Esophagus (tissue), 2 donors: ENCODE measurements around the gene MAPK4. TPM values are rescaled to one million over a fixed set of nuclear protein-coding genes. Genes with fewer than 3 reads are reported as not detected.
A peak's percentile ranks its signal among the peaks of the same experiment; 100 is the strongest.

Source experiments
- H3K27ac ChIP-seq, 2 donors: one replicate each; pipeline ENCODE4 v1.5.1; 2013; ENCODE audit warnings: low read depth in 2 of 2, mild to moderate bottlenecking in 2 of 2, inconsistent platforms in 1 of 2, low read length in 1 of 2, moderate library complexity in 1 of 2
- H3K27me3 ChIP-seq, 2 donors: one replicate each; pipeline ENCODE4 v1.6.1; 2013; ENCODE audit warnings: low read length in 2 of 2, control low read depth in 1 of 2, mild to moderate bottlenecking in 1 of 2; ENCODE audit not compliant: insufficient read depth in 2 of 2, control insufficient read depth in 1 of 2
- H3K36me3 ChIP-seq, 2 donors: one replicate each; pipeline ENCODE4 v1.6.1; 2013; ENCODE audit warnings: low read length in 1 of 2; ENCODE audit not compliant: control insufficient read depth in 2 of 2, insufficient read depth in 2 of 2
- H3K4me1 ChIP-seq, 2 donors: one replicate each; pipeline ENCODE4 v1.6.1; 2013; ENCODE audit warnings: low read length in 1 of 2; ENCODE audit not compliant: control insufficient read depth in 2 of 2, insufficient read depth in 2 of 2
- H3K4me3 ChIP-seq, 2 donors: one replicate each; pipeline ENCODE4 v1.5.1; 2013; ENCODE audit warnings: low read length in 2 of 2, mild to moderate bottlenecking in 2 of 2, low read depth in 1 of 2, moderate library complexity in 1 of 2
- H3K9me3 ChIP-seq, 2 donors: one replicate each; pipeline ENCODE4 v1.6.1; 2013; ENCODE audit warnings: mild to moderate bottlenecking in 2 of 2, low read depth in 1 of 2, low read length in 1 of 2, moderate library complexity in 1 of 2; ENCODE audit not compliant: control insufficient read depth in 2 of 2, insufficient read depth in 1 of 2
- WGBS, 2 donors: extraction: QIAGEN DNeasy Blood & Tissue Kit; methylation state at CpG; one replicate each; pipeline ENCODE4 v1.1.7; 2013; 5-methylcytosine and 5-hydroxymethylcytosine counted together
- polyA plus RNA-seq, 2 donors: library from polyadenylated mRNA; stranded (reverse); fragments of 200-250 nt; gene quantifications; one replicate each; pipeline ENCODE4 v1.2.3, GENCODE V29; 2013
- donor health status: healthy with polysubstance abuse.
- donor health status: Bipolar disorder and iron deficiency.

Gene MAPK4
- polyA plus RNA-seq, 2 donors: 0.16 to 0.65 TPM

- H3K36me3 ChIP-seq: no peaks in the 10 kb centered on the region
- no peaks in the 10 kb centered on the region for H3K9me3 ChIP-seq
- 49 to 53% methylated on average over 17 of the region's 17 CpGs for WGBS, 2 donors
- peaks cover 0 to 2% of the 10 kb centered on the region in 2 donors for H3K4me1 ChIP-seq
- H3K27me3 ChIP-seq: no peaks in the 10 kb centered on the region
- H3K27ac ChIP-seq: peak overlapping the region; percentile 72 to 82
- no peak overlapping the region for H3K4me3 ChIP-seq
Observed at GRCh38 chr18:50654658-50655550, 95.0 kb downstream of the MAPK4 start.

DNA sequence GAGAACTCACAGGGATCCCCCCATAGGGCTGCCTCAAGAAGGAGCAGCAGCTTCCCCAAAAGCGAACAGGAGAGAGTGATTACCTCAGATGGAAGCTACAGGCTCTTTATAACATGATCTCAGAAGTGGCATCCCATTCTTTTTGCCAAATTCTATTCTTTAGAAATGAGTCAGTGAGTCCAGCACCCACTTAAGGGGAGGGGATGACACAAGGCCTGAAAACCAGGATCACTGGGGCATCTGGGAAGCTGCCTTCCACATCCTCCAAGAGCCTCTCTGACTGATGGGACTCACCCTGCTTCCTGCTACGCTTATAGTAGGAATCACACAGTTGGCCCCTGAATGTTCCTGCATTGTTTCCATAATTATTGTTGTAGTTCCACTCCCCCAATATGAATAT lies 96.5 kb downstream of the MAPK4 start:
- Histone ChIP-seq H3K9me3 (no peaks in the 10 kb centered on the region), H3K27ac (no peak overlapping the region), H3K4me1 (peaks cover 0 to 2% of the 10 kb centered on the region in 2 donors), H3K36me3 (no peaks in the 10 kb centered on the region), H3K4me3 (no peak overlapping the region), H3K27me3 (no peaks in the 10 kb centered on the region)
- WGBS, 2 donors: 80 to 94% methylated on average over 2 of the region's 2 CpGs

DNA sequence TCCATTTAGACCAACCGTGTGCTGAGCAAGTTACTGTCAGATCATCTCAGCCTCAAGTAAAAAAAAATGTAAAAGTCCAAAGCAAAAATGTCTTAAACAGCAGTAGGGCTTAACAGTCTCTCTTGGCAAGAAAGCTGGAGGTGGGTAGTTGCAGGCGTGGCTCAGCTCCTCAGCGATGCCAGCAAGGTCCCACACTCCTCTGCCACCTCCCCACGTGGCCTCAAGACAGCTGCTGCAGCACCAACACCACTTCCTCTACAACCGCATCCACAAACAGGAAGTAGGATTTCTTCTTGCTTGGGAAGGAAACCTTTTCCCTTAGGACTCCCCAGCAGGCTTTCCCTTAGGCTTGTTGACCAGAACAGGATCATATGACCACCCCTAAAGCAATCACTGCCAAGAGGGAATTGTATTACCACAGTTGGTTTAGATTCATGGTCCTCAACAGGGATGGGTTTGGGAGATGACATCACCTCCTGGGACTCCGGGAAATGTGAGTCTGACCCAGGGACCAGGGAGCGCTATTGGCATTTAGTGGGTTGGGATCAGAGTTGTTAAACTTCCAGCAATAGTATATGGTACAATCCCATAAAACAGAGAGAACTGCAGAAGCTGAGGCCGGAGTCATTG lies 97.1 kb downstream of the MAPK4 start:
- H3K4me3 ChIP-seq: no peak overlapping the region
- 80 to 86% methylated on average over 8 of the region's 8 CpGs for WGBS, 2 donors
- H3K36me3 ChIP-seq: no peaks in the 10 kb centered on the region
- peaks cover 0 to 2% of the 10 kb centered on the region in 2 donors for H3K4me1 ChIP-seq
- H3K27me3 ChIP-seq: no peaks in the 10 kb centered on the region
- H3K27ac ChIP-seq: no peak overlapping the region
- H3K9me3 ChIP-seq: no peaks in the 10 kb centered on the region

DNA sequence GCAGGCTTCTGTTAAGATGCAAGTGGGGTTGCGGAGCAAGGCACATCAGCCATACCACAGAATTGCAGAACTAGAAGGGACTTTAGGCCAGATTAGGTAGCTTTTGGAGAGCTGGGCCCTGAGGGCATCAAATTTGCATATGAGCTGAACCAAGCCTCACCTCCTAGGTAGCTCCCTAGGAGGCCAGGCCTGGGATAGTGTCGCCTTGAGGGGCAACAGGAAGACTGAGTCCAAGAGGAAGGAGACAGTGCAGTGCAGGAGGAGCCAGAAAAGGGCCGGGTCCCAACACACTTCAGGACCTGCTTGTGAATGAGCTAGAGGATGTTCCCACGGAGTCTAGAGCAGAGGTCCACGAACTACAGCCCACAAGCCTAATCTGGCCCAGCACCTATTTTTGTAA lies 98.7 kb downstream of the MAPK4 start:
- no peaks in the 10 kb centered on the region for H3K9me3 ChIP-seq
- peaks cover 0 to 2% of the 10 kb centered on the region in 2 donors for H3K4me1 ChIP-seq
- H3K4me3 ChIP-seq: no peak overlapping the region
- H3K27ac ChIP-seq: peak overlapping the region in 1 of 2 donors; percentile 53
- WGBS, 2 donors: 91 to 95% methylated on average over 5 of the region's 5 CpGs
- H3K36me3 ChIP-seq: no peaks in the 10 kb centered on the region
- no peaks in the 10 kb centered on the region for H3K27me3 ChIP-seq

GRCh38 chr18:50659091-50660003 lies 99.5 kb downstream of the MAPK4 start:
- peaks cover 0 to 2% of the 10 kb centered on the region in 2 donors for H3K9me3 ChIP-seq
- H3K4me3 ChIP-seq: no peak overlapping the region
- no peaks in the 10 kb centered on the region for H3K36me3 ChIP-seq
- H3K27ac ChIP-seq: no peak overlapping the region
- H3K27me3 ChIP-seq: no peaks in the 10 kb centered on the region
- WGBS, 2 donors: 69% methylated on average over 13 of the region's 13 CpGs
- peaks cover 0 to 2% of the 10 kb centered on the region in 2 donors for H3K4me1 ChIP-seq

DNA sequence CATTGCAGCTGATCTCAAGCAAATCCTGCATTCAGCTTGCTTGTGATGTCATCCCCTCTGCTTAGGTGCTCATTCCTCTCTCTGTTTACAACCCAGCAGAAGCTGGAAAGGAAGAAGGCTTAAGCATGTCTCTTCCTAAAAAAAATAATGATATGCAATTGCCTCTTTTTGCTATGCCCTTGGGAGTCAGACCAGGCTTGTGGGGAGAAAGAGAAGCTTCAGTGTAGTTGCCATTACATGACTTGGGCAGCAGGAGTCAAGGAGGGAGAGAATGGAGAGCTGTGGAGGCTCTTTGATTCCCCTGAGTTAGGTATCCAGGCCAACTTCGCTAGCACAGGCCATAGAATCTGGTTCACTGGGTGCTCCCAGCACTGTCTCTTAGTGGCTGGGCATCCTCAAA lies 101.1 kb downstream of the MAPK4 start:
- no peaks in the 10 kb centered on the region for H3K4me1 ChIP-seq
- no peak overlapping the region for H3K27ac ChIP-seq
- peaks cover 0 to 2% of the 10 kb centered on the region in 2 donors for H3K9me3 ChIP-seq
- H3K4me3 ChIP-seq: no peak overlapping the region
- H3K36me3 ChIP-seq: no peaks in the 10 kb centered on the region
- WGBS, 2 donors: 77 to 84% methylated on average over 1 of the region's 1 CpG
- H3K27me3 ChIP-seq: no peaks in the 10 kb centered on the region

GRCh38 chr18:50662177-50662576 lies 102.3 kb downstream of the MAPK4 start:
- Histone ChIP-seq H3K9me3 (peaks cover 0 to 2% of the 10 kb centered on the region in 2 donors), H3K4me3 (no peak overlapping the region), H3K27me3 (no peaks in the 10 kb centered on the region), H3K27ac (no peak overlapping the region), H3K4me1 (no peaks in the 10 kb centered on the region), H3K36me3 (no peaks in the 10 kb centered on the region)
- WGBS, 2 donors: 66 to 69% methylated on average over 3 of the region's 3 CpGs

- Histone ChIP-seq H3K27ac (no peak overlapping the region), H3K4me1 (no peaks in the 10 kb centered on the region), H3K9me3 (peaks cover 0 to 2% of the 10 kb centered on the region in 2 donors), H3K4me3 (no peak overlapping the region), H3K36me3 (no peaks in the 10 kb centered on the region), H3K27me3 (no peaks in the 10 kb centered on the region)
- WGBS, 2 donors: 47 to 55% methylated on average over 10 of the region's 10 CpGs
Observed at GRCh38 chr18:50662775-50663383, 103.0 kb downstream of the MAPK4 start.
